HepG2 (cell line): ENCODE measurements around the gene FANCG. TPM values are rescaled to one million over a fixed set of nuclear protein-coding genes. Genes with fewer than 3 reads are reported as not detected.

Experiments
- ERF ChIP-seq: IDR thresholded peaks from 2 replicates; pipeline ENCODE4 v1.6.1; 2018; ENCODE audit warnings: missing biosample characterization, missing genetic modification reagents
- MAF1 ChIP-seq: sonication (generic); formaldehyde crosslinking; IDR thresholded peaks from 2 replicates; pipeline ENCODE4 v1.5.0; 2020; ENCODE audit warnings: missing genetic modification reagents, borderline replicate concordance
- MIER2 ChIP-seq: IDR thresholded peaks from 2 replicates; pipeline ENCODE4 v1.6.1; 2016; ENCODE audit warnings: missing biosample characterization, missing genetic modification reagents
- MTF2 ChIP-seq: sonication (generic); formaldehyde crosslinking; IDR thresholded peaks from 2 replicates; pipeline ENCODE4 v1.5.0; 2020; ENCODE audit warnings: missing genetic modification reagents, borderline replicate concordance
- RAD51 ChIP-seq: fragments of 450-650 bp; IDR thresholded peaks from 2 replicates; pipeline ENCODE4 v1.6.1; 2016; ENCODE audit warnings: borderline replicate concordance
- REL ChIP-seq: sonication (generic); formaldehyde crosslinking; conservative IDR thresholded peaks from 2 replicates; pipeline ENCODE4 v1.8.0; 2022; ENCODE audit warnings: mild to moderate bottlenecking, missing genetic modification reagents, moderate library complexity
- SNAI1 ChIP-seq: sonication (generic); formaldehyde crosslinking; IDR thresholded peaks from 2 replicates; pipeline ENCODE4 v1.5.0; 2020; ENCODE audit warnings: mild to moderate bottlenecking, missing genetic modification reagents, borderline replicate concordance
- TOPORS ChIP-seq: sonication (generic); formaldehyde crosslinking; IDR thresholded peaks from 2 replicates; pipeline ENCODE4 v1.8.0; 2023; ENCODE audit warnings: mild to moderate bottlenecking, missing genetic modification reagents
- ZNF570 ChIP-seq: sonication (generic); formaldehyde crosslinking; IDR thresholded peaks from 2 replicates; pipeline ENCODE4 v1.4.0; 2020; ENCODE audit warnings: mild to moderate bottlenecking, missing genetic modification reagents, borderline replicate concordance
- ZNF577 ChIP-seq: sonication (generic); formaldehyde crosslinking; IDR thresholded peaks from 2 replicates; pipeline ENCODE4 v1.4.0; 2020; ENCODE audit warnings: mild to moderate bottlenecking, low read depth, missing genetic modification reagents, borderline replicate concordance
- ZNF598 ChIP-seq: sonication (generic); formaldehyde crosslinking; IDR thresholded peaks from 2 replicates; pipeline ENCODE4 v1.5.1; 2020; ENCODE audit warnings: mild to moderate bottlenecking, missing genetic modification reagents, borderline replicate concordance
- ZNF839 ChIP-seq: sonication (generic); formaldehyde crosslinking; IDR thresholded peaks from 2 replicates; pipeline ENCODE4 v1.4.0; 2020; ENCODE audit warnings: missing genetic modification reagents, mild to moderate bottlenecking, borderline replicate concordance
- ZNF879 ChIP-seq: sonication (generic); formaldehyde crosslinking; IDR thresholded peaks from 2 replicates; pipeline ENCODE4 v1.8.1; 2023; ENCODE audit warnings: missing genetic modification reagents
- polyA plus RNA-seq, 8 experiments: library from polyadenylated mRNA; depleted of rRNA in 3 of 8; stranded (reverse) in 7 of 8; unstranded in 1 of 8; fragments of >200 nt; fragmentation: Illumina TruSeq in 4 of 8; extraction: Trizol in 4 of 8; gene quantifications; 2 replicates each; pipeline versions ENCODE4 v1.2.1 to v1.2.3, GENCODE V29; 2011 to 2016; ENCODE audit warnings: low read depth in 4 of 8, missing spikeins in 1 of 8, mixed read lengths in 1 of 8; ENCODE audit not compliant: insufficient read depth in 1 of 8
- total RNA-seq, 5 experiments: library from RNA; depleted of rRNA; stranded (reverse); fragments of >200 nt; fragmentation: Illumina TruSeq; extraction: Trizol; gene quantifications; 2 replicates each; pipeline ENCODE4 v1.2.3, GENCODE V29; 2016; ENCODE audit warnings: low read depth in 1 of 5
- TF ChIP-seq, protein P1 (sequence below): sonication (generic); formaldehyde crosslinking; IDR thresholded peaks from 2 replicates; pipeline ENCODE4 v1.8.1; 2022; ENCODE audit warnings: mild to moderate bottlenecking, missing genetic modification reagents
- TF ChIP-seq, protein P2 (sequence below): IDR thresholded peaks from 2 replicates; pipeline ENCODE4 v1.6.1; 2012; ENCODE audit warnings: low read length, improper control_type of control experiment
- TF ChIP-seq, protein P3 (sequence below): IDR thresholded peaks from 2 replicates; pipeline ENCODE4 v1.6.1; 2016; ENCODE audit warnings: missing compliant biosample characterization, missing genetic modification reagents, borderline replicate concordance
- TF ChIP-seq, protein P4 (sequence below): sonication (generic); formaldehyde crosslinking; IDR thresholded peaks from 2 replicates; pipeline ENCODE4; 2020; ENCODE audit warnings: missing genetic modification reagents, mild to moderate bottlenecking, borderline replicate concordance
- TF ChIP-seq, protein P5 (sequence below): fragments of 450-650 bp; IDR thresholded peaks from 2 replicates; pipeline ENCODE4 v1.6.1; 2017

The FANCG gene
- total and polyA plus RNA-seq, 2 of the 13 experiments (the other 11 are each of a cell fraction or from before 2014, with no cell fraction given): 14.4 to 45.1 TPM

DNA sequence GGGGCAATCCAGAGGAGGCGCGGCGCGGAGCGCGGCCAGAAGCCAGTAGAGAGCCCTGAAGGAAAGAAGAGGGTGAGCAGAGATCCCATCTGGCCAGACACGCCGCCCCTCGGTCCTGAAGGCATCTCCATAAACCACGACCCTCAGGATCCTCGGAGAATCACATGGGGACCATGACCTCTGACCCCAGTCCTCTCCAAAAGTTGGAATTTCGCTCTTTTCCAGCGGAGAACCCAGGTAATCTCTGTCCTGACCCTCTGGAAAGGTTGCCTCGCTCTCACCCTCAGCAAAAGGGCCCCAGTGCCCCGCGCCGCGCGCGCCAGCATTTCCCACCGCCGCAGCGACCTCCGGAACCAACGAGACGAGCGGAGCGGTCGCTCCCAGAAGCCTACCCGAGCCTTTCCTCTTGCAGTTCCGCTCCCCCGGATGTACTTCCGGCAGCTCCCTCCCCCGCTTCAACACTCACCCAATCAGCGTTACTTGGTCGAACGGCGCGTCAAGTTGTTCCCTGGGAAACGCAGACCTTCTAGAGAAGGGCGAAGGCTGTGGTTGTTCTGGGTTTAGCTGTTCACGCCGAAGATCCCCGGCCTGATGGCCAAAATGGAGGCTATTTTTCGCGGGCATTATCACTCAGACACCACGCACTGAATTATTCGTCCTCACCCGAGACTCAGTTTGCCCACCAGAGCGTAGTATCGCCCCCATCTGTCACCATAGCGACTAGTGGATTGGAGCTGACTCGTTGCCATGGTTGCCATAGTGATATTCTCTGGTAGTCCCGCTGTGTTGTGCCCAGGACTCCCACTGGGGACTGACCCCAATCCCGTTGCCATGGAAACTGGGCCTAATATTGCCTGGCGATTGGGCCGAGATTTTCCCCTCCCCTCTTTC lies 23.3 kb upstream of the FANCG start, which contains the start of gene STOML2 (continued):
- TF ChIP-seq, protein P1, sequence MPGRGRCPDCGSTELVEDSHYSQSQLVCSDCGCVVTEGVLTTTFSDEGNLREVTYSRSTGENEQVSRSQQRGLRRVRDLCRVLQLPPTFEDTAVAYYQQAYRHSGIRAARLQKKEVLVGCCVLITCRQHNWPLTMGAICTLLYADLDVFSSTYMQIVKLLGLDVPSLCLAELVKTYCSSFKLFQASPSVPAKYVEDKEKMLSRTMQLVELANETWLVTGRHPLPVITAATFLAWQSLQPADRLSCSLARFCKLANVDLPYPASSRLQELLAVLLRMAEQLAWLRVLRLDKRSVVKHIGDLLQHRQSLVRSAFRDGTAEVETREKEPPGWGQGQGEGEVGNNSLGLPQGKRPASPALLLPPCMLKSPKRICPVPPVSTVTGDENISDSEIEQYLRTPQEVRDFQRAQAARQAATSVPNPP (CRISPR knock-in tag): 0 out of 2 replicates have a peak, but pooled peaks have one; percentile 43
- TF ChIP-seq ZNF598 (CRISPR knock-in tag): no peak
- peak; percentile 65; the same call in 1 of the 2 replicates for TF ChIP-seq REL (CRISPR knock-in tag)
- TF ChIP-seq, protein P2, sequence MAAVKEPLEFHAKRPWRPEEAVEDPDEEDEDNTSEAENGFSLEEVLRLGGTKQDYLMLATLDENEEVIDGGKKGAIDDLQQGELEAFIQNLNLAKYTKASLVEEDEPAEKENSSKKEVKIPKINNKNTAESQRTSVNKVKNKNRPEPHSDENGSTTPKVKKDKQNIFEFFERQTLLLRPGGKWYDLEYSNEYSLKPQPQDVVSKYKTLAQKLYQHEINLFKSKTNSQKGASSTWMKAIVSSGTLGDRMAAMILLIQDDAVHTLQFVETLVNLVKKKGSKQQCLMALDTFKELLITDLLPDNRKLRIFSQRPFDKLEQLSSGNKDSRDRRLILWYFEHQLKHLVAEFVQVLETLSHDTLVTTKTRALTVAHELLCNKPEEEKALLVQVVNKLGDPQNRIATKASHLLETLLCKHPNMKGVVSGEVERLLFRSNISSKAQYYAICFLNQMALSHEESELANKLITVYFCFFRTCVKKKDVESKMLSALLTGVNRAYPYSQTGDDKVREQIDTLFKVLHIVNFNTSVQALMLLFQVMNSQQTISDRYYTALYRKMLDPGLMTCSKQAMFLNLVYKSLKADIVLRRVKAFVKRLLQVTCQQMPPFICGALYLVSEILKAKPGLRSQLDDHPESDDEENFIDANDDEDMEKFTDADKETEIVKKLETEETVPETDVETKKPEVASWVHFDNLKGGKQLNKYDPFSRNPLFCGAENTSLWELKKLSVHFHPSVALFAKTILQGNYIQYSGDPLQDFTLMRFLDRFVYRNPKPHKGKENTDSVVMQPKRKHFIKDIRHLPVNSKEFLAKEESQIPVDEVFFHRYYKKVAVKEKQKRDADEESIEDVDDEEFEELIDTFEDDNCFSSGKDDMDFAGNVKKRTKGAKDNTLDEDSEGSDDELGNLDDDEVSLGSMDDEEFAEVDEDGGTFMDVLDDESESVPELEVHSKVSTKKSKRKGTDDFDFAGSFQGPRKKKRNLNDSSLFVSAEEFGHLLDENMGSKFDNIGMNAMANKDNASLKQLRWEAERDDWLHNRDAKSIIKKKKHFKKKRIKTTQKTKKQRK: no peak
- TF ChIP-seq, protein P3, sequence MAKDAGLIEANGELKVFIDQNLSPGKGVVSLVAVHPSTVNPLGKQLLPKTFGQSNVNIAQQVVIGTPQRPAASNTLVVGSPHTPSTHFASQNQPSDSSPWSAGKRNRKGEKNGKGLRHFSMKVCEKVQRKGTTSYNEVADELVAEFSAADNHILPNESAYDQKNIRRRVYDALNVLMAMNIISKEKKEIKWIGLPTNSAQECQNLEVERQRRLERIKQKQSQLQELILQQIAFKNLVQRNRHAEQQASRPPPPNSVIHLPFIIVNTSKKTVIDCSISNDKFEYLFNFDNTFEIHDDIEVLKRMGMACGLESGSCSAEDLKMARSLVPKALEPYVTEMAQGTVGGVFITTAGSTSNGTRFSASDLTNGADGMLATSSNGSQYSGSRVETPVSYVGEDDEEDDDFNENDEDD (CRISPR knock-in tag): peak; percentile 90
- peak; percentile 32; the same call in 1 of the 2 replicates for TF ChIP-seq TOPORS (CRISPR knock-in tag)
- TF ChIP-seq MTF2: no peak
- peak; percentile 41; the same call in 1 of the 2 replicates for TF ChIP-seq MIER2 (CRISPR knock-in tag)
- no peak; the same call in 1 of the 2 replicates for TF ChIP-seq ZNF879 (CRISPR knock-in tag)
- TF ChIP-seq ZNF839 (CRISPR knock-in tag): 0 out of 2 replicates have a peak, but pooled peaks have one; percentile 67
- TF ChIP-seq ZNF577 (CRISPR knock-in tag): no peak
- TF ChIP-seq, protein P4, sequence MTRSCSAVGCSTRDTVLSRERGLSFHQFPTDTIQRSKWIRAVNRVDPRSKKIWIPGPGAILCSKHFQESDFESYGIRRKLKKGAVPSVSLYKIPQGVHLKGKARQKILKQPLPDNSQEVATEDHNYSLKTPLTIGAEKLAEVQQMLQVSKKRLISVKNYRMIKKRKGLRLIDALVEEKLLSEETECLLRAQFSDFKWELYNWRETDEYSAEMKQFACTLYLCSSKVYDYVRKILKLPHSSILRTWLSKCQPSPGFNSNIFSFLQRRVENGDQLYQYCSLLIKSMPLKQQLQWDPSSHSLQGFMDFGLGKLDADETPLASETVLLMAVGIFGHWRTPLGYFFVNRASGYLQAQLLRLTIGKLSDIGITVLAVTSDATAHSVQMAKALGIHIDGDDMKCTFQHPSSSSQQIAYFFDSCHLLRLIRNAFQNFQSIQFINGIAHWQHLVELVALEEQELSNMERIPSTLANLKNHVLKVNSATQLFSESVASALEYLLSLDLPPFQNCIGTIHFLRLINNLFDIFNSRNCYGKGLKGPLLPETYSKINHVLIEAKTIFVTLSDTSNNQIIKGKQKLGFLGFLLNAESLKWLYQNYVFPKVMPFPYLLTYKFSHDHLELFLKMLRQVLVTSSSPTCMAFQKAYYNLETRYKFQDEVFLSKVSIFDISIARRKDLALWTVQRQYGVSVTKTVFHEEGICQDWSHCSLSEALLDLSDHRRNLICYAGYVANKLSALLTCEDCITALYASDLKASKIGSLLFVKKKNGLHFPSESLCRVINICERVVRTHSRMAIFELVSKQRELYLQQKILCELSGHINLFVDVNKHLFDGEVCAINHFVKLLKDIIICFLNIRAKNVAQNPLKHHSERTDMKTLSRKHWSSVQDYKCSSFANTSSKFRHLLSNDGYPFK (CRISPR knock-in tag): peak; percentile 91
- TF ChIP-seq ERF (CRISPR knock-in tag): peak; percentile 63; the same call in 1 of the 2 replicates
- TF ChIP-seq RAD51: no peak
- TF ChIP-seq MAF1: peak; percentile 84; the same call in 1 of the 2 replicates
- TF ChIP-seq, protein P5, sequence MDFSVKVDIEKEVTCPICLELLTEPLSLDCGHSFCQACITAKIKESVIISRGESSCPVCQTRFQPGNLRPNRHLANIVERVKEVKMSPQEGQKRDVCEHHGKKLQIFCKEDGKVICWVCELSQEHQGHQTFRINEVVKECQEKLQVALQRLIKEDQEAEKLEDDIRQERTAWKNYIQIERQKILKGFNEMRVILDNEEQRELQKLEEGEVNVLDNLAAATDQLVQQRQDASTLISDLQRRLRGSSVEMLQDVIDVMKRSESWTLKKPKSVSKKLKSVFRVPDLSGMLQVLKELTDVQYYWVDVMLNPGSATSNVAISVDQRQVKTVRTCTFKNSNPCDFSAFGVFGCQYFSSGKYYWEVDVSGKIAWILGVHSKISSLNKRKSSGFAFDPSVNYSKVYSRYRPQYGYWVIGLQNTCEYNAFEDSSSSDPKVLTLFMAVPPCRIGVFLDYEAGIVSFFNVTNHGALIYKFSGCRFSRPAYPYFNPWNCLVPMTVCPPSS: no peak
- TF ChIP-seq ZNF570: no peak
- no peak for TF ChIP-seq SNAI1
